GM23338 (cell line): Measurements from ENCODE around the gene HOXC9.
A peak's percentile ranks its signal among the peaks of the same experiment; 100 is the strongest.

Experiments used
- CTCF ChIP-seq, 2 experiments: fragments of 200-600 bp in 1 of 2; sonication (generic) in 1 of 2; conservative IDR thresholded peaks; 2 replicates each; pipeline versions ENCODE4 v1.5.1 to v1.6.1; 2016 to 2017; ENCODE audit warnings: antibody characterized with exemption in 2 of 2, low read depth in 2 of 2, mild to moderate bottlenecking in 2 of 2, moderate library complexity in 1 of 2
- EZH2 ChIP-seq: fragments of 200-600 bp; sonication (generic); IDR thresholded peaks from one replicate; pipeline ENCODE4 v1.8.0; 2017; ENCODE audit warnings: antibody characterized with exemption, mild to moderate bottlenecking, low read depth; ENCODE audit not compliant: unreplicated experiment
- POLR2AphosphoS5 ChIP-seq: IDR thresholded peaks from 2 replicates; pipeline ENCODE4 v1.6.1; 2016; ENCODE audit warnings: antibody characterized with exemption, low read depth

- peak; percentile 31 for TF ChIP-seq EZH2
- no peak for TF ChIP-seq POLR2AphosphoS5
- no peak for TF ChIP-seq CTCF (conservative IDR thresholded peaks at IDR 0.05; ENCODE audit: low read depth in 2 of 2)
Observed at GRCh38 chr12:54038284-54038870, 38.4 kb downstream of the HOXC9 start.
